Measurements from ENCODE around the gene RASGEF1C.

GRCh38 chr5:180180846-180181245, 28.2 kb downstream of the RASGEF1C start:
- no peak for TF ChIP-seq CTCF (IDR thresholded peaks at IDR 0.05)
- TF ChIP-seq POLR2A (IDR thresholded peaks at IDR 0.05) = no peak

All from lower leg skin (tissue), 3 donors.